ENCODE data around the gene C6orf47.

The C6orf47 gene

DNA sequence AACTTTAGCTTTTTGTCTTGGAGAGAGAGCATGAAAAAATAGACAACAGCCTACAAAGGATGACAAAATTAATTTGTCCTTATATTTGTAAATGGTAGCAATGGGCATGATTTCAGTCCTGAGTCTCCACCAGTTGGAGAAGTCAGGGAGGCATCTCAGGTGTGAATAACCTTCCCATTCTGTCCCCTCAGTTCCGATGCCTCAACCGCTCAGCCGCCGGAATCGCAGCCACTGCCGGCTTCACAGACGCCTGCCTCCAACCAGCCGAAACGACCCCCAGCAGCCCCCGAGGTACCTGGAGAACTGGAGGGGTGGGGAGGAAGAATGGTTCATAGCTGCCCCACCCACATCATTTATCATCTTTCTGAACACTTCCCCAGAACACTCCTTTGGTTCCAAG is 36.5 kb downstream of the C6orf47 start:
- H3K36me3 ChIP-seq (ENCODE audit: control insufficient read depth, insufficient read depth, low read length), result peaks cover 21% of the 10 kb centered on the region
- H3K4me3 ChIP-seq (ENCODE audit: low read length), result no peak overlapping the region
- no peak overlapping the region for H3K9ac ChIP-seq (ENCODE audit: low read length)
- no peaks in the 10 kb centered on the region for H3K9me3 ChIP-seq (ENCODE audit: control insufficient read depth, low read length)
- no peaks in the 10 kb centered on the region for H3K27me3 ChIP-seq (ENCODE audit: control insufficient read depth, insufficient read depth, low read length)
- peaks cover 19% of the 10 kb centered on the region for H3K4me1 ChIP-seq (ENCODE audit: control insufficient read depth, insufficient read depth, low read length)

DNA sequence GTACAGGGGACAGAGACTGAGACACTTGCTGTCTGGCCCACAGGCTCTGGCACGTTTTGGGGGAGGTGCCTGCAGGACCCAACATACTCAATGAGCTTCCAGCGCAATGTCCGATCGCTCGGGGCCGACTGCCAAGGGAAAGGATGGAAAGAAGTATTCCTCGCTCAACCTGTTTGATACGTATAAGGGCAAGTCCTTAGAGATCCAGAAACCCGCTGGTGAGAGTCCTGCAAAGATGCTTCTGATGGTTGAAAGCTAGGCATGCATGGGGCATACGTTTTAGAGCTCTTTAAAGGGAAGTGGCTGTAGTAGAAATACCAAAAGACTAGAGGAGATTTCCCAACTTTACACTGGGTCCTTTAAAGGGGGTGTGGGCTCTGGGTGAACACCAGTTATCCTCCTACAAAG is 37.9 kb downstream of the C6orf47 start:
- no peak overlapping the region for H3K4me3 ChIP-seq (ENCODE audit: low read length)
- no peaks in the 10 kb centered on the region for H3K9me3 ChIP-seq (ENCODE audit: control insufficient read depth, low read length)
- H3K9ac ChIP-seq (ENCODE audit: low read length), result peak overlapping the region; percentile 98
- peaks cover 19% of the 10 kb centered on the region for H3K4me1 ChIP-seq (ENCODE audit: control insufficient read depth, insufficient read depth, low read length)
- peaks cover 17% of the 10 kb centered on the region for H3K36me3 ChIP-seq (ENCODE audit: control insufficient read depth, insufficient read depth, low read length)
- no peaks in the 10 kb centered on the region for H3K27me3 ChIP-seq (ENCODE audit: control insufficient read depth, insufficient read depth, low read length)

DNA sequence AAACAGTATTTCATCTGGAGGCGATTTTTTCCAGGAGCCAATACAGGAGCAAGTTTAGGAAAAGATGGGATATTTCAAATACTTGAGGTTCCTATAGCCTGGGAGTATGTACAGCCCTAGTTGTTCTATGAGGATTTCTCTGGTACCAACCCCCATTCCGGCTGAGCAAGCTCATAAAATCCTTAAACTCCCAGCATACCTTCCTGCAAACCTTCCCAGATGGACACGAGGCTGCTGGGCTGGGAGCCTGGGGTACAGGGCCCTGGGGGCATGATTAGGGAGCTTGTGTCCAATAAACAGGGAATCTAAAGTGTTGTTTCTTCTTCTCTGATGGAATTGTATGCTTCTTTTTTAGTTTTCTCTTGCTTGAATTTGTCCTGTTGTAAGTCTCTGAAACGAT is 38.6 kb downstream of the C6orf47 start:
- Histone ChIP-seq H3K4me1 (ENCODE audit: control insufficient read depth, insufficient read depth, low read length) (peaks cover 19% of the 10 kb centered on the region), H3K4me3 (ENCODE audit: low read length) (peak overlapping the region; percentile 82), H3K9ac (ENCODE audit: low read length) (peak overlapping the region; percentile 98), H3K9me3 (ENCODE audit: control insufficient read depth, low read length) (no peaks in the 10 kb centered on the region), H3K36me3 (ENCODE audit: control insufficient read depth, insufficient read depth, low read length) (peaks cover 13% of the 10 kb centered on the region), H3K27me3 (ENCODE audit: control insufficient read depth, insufficient read depth, low read length) (no peaks in the 10 kb centered on the region)

DNA sequence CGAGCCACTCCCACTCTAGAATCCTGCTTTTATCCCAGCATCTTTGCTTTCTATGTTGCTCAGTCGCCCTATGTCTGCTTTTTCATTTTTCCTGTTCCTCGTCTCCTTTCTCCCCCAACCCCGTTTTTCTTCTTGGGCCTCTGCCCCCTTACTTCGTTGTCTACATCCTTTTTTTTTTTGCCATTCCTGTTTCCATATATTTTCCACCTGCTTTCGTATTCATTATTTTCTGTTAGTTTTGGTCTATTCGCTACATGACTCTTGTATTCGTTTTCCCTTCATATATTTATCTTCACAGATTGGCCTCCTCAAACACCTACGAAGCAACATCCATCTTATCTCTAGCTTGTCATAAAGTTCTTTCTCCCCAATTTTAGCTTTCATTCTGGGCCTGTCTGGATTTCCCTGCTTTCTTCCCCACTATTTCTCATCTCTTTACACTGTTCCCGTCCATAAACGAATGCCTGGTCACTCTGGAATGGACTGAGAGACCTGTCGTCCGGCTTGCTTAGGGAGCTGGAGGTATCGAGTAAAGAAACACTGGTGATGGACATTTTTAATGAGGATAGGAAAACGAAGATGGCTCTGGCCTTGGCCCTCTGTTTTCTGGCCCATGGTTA is 39.1 kb downstream of the C6orf47 start:
- Histone ChIP-seq H3K4me1 (ENCODE audit: control insufficient read depth, insufficient read depth, low read length) (peaks cover 19% of the 10 kb centered on the region), H3K4me3 (ENCODE audit: low read length) (peak overlapping the region; percentile 82), H3K27me3 (ENCODE audit: control insufficient read depth, insufficient read depth, low read length) (no peaks in the 10 kb centered on the region), H3K9me3 (ENCODE audit: control insufficient read depth, low read length) (no peaks in the 10 kb centered on the region), H3K36me3 (ENCODE audit: control insufficient read depth, insufficient read depth, low read length) (peaks cover 10% of the 10 kb centered on the region), H3K9ac (ENCODE audit: low read length) (peak overlapping the region; percentile 98)

DNA sequence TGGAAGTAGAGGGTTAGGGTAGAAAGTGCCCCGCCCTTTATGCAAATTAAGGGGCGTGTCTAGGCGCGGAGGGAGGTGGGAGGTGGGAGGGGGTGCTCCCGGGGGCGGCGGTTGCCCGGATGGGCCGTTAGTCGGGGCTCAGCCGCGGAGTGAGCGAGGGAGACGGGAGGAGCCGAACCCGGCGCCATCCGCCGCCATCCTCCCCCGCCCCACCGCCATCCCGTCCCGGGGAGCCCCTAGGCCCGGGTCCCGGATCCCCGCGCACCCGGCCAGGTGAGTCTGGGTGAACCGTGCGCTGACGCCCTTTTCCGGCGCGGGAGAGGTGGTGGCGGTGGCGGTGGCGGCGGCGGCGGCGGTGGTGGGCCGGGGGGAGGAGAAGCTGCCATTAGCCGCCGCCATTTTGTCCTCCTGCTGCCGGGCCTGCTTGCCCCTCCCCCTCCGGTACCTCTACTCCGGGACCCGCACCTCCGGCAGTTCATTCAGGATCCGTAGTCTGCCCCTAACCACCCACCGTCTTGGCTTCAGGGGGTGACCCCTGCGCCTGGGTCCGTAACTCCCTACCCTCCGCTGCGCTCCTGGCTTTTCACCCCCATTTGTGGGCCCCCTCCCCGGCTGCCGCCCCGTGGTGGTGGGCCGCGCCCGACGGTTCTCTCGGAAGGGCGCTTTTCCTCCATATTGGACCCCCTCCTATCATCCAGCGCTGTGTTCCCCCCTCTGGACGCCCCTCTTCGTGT is 39.8 kb downstream of the C6orf47 start, which contains the start of gene PRRC2A:
PRRC2A (plus strand) TSS at position 130 of the 734 bp plus-strand sequence. CDS start 2,075 bp downstream, outside the sequence.
- Histone ChIP-seq H3K27me3 (ENCODE audit: control insufficient read depth, insufficient read depth, low read length) (no peaks in the 10 kb centered on the region), H3K9ac (ENCODE audit: low read length) (peak within 1 kb of the TSS; percentile 98), H3K36me3 (ENCODE audit: control insufficient read depth, insufficient read depth, low read length) (peaks cover 8% of the 10 kb centered on the region), H3K4me3 (ENCODE audit: low read length) (peak within 1 kb of the TSS; percentile 82), H3K9me3 (ENCODE audit: control insufficient read depth, low read length) (no peaks in the 10 kb centered on the region), H3K4me1 (ENCODE audit: control insufficient read depth, insufficient read depth, low read length) (peaks cover 19% of the 10 kb centered on the region)

DNA sequence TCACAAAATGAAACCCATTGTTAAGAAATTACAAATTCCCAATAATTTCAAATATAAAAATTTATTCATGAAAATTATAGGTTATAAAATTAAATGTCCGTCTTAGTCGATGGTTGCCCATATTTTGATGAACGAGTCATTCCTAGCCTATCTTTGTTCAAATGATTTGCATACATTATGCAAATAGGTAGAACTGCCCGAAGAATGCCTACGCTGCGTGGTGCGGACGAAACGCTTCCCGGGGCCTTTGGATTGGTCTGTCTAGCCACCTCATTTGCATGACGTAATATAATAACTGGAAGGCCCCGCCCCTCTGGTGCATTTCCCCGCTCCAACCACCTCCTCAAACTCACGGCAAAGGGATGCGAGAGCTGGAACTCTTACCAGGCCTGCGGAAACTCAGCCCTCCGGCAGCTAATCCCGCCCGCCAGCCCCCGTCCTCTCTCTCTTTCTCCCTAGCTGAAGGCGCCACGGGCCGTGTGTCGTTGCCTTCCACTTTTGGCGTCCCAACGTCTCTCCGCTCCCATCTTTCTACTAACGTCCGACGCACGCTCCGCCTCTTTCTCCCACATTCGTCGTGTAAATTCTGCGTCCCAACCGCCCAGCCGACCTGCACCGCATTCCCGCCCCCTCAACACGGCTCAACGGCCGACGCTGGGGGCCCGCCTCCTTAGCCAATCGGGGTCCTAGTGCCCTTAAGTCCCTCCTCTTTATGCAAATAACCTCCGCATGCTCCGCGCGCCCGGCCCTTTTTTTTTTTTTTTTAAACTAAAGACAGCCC is 40.6 kb downstream of the C6orf47 start:
- peak overlapping the region; percentile 77 for H3K9ac ChIP-seq (ENCODE audit: low read length)
- H3K4me1 ChIP-seq (ENCODE audit: control insufficient read depth, insufficient read depth, low read length), result peaks cover 19% of the 10 kb centered on the region
- H3K4me3 ChIP-seq (ENCODE audit: low read length), result peak overlapping the region; percentile 67
- peaks cover under 1% of the 10 kb centered on the region for H3K36me3 ChIP-seq (ENCODE audit: control insufficient read depth, insufficient read depth, low read length)
- H3K9me3 ChIP-seq (ENCODE audit: control insufficient read depth, low read length), result no peaks in the 10 kb centered on the region
- H3K27me3 ChIP-seq (ENCODE audit: control insufficient read depth, insufficient read depth, low read length), result no peaks in the 10 kb centered on the region

DNA sequence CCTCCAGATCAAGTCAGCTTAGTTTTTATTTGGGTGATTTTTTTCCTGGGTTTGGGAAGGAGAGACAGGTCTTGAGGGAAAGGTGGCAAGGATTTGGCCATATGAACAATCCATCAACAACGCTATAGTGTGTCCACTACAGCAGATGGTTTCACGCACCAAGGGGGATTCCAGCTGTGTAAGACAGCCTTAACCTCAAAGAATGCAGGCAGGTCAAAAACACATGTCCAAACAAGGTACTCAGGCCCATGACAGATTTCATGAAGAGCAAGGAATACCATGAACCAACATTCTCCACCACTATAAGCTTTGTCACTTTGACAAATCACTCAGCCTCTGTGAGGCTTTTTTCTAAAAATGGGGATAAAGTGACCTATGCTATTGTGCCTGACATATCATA is 43.6 kb downstream of the C6orf47 start:
- Histone ChIP-seq H3K9me3 (ENCODE audit: control insufficient read depth, low read length) (no peaks in the 10 kb centered on the region), H3K4me3 (ENCODE audit: low read length) (no peak overlapping the region), H3K27me3 (ENCODE audit: control insufficient read depth, insufficient read depth, low read length) (no peaks in the 10 kb centered on the region), H3K9ac (ENCODE audit: low read length) (no peak overlapping the region), H3K4me1 (ENCODE audit: control insufficient read depth, insufficient read depth, low read length) (peaks cover 9% of the 10 kb centered on the region), H3K36me3 (ENCODE audit: control insufficient read depth, insufficient read depth, low read length) (no peaks in the 10 kb centered on the region)

DNA sequence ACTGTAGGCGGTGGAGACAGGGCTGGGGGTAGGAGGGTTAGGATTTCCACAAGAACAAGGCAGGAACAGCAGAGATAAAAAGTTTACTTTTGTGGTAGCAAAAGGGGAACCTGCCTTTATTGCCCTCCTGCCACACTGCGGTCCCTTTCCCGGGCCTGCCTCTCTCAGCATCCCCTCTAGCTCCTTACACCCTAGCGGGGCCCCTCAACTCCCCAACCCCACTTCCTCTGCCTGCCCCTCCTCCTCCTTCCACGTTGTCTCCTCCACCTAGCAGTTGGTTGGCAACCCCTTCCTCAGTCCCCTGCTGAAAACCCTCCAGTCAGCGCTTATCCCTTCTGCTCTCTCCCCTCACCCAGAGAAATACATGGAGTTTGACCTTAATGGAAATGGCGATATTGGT is 44.8 kb downstream of the C6orf47 start:
- Histone ChIP-seq H3K9me3 (ENCODE audit: control insufficient read depth, low read length) (no peaks in the 10 kb centered on the region), H3K9ac (ENCODE audit: low read length) (no peak overlapping the region), H3K4me3 (ENCODE audit: low read length) (no peak overlapping the region), H3K36me3 (ENCODE audit: control insufficient read depth, insufficient read depth, low read length) (no peaks in the 10 kb centered on the region), H3K4me1 (ENCODE audit: control insufficient read depth, insufficient read depth, low read length) (no peaks in the 10 kb centered on the region), H3K27me3 (ENCODE audit: control insufficient read depth, insufficient read depth, low read length) (no peaks in the 10 kb centered on the region)

DNA sequence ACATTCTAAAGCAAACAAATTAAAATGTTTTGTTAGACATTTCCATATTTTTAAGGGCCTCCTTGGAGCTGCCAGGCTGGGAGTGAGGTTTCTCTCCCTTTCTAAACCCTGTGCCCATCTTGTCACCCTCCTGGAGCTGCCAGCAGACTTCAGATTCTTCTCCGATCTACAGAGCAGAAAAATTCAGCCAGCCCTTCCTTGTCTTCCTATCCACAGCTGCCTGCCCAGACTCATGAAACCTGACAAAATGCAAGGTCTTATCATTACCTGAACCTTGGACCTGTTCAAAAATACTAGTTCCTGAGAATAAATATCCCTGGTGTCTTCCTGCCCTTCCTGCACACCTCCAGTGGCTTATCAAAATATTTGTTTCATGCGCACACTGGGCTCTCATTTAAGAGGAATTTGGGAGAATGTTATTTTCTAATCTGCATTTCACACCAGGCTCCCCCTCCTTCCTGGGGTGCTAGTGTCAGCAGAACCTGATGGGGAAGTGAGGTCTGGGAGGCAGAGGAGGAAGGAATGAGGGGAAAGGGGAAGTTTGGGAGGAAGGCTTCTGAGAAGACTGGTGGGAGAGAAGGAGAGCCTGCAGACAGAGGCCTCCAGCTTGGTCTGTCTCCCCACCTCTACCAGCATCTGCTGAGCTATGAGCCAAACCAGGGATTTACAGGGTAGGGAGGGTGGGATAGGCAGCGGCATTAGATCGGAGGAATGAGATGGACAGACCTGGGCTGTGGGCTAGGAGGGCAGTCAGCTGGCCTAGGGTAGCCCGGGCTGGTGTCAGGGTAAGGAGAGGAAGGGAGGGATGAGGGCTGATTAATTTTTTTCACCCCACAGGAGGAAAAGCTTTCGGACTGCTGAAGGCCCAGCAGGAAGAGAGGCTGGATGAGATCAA is 45.6 kb downstream of the C6orf47 start, which contains the start of gene AIF1:
AIF1 (plus strand) TSS at position 551 of the 895 bp plus-strand sequence; CDS start at position 647, 96 bp downstream.
- H3K4me1 ChIP-seq (ENCODE audit: control insufficient read depth, insufficient read depth, low read length), result no peaks in the 10 kb centered on the region
- H3K4me3 ChIP-seq (ENCODE audit: low read length), result no peak within 1 kb of the TSS
- no peaks in the 10 kb centered on the region for H3K9me3 ChIP-seq (ENCODE audit: control insufficient read depth, low read length)
- H3K9ac ChIP-seq (ENCODE audit: low read length), result peak within 1 kb of the TSS; percentile 34
- H3K36me3 ChIP-seq (ENCODE audit: control insufficient read depth, insufficient read depth, low read length), result no peaks in the 10 kb centered on the region
- H3K27me3 ChIP-seq (ENCODE audit: control insufficient read depth, insufficient read depth, low read length), result no peaks in the 10 kb centered on the region

DNA sequence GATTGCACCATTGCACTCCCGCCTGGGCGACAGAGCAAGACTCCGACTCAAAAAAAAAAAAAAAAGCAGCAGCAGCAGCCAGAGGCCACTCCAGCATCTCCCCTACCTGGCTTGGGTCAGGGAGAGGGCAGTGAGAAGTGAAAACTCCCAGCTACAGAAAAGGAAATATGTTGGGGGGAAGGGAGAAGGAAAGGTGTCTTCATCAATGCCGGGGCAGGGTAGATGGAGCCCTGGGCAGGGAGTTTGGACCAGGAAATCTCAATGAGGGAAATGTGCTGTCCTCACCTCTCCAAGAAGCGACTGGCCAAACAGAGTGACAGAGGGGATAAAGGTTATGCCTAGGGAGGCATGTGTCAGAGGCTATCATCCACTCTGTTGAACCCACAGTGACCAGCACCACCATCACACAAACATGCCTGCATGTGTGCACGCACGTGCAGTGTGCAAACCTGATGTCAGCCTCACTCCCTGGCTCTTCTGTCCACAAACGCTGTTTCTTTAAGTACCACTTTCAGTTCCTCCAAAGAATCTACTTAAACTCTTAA is 46.4 kb downstream of the C6orf47 start:
- no peaks in the 10 kb centered on the region for H3K36me3 ChIP-seq (ENCODE audit: control insufficient read depth, insufficient read depth, low read length)
- H3K4me1 ChIP-seq (ENCODE audit: control insufficient read depth, insufficient read depth, low read length), result no peaks in the 10 kb centered on the region
- H3K27me3 ChIP-seq (ENCODE audit: control insufficient read depth, insufficient read depth, low read length), result no peaks in the 10 kb centered on the region
- H3K4me3 ChIP-seq (ENCODE audit: low read length), result no peak overlapping the region
- no peak overlapping the region for H3K9ac ChIP-seq (ENCODE audit: low read length)
- no peaks in the 10 kb centered on the region for H3K9me3 ChIP-seq (ENCODE audit: control insufficient read depth, low read length)

DNA sequence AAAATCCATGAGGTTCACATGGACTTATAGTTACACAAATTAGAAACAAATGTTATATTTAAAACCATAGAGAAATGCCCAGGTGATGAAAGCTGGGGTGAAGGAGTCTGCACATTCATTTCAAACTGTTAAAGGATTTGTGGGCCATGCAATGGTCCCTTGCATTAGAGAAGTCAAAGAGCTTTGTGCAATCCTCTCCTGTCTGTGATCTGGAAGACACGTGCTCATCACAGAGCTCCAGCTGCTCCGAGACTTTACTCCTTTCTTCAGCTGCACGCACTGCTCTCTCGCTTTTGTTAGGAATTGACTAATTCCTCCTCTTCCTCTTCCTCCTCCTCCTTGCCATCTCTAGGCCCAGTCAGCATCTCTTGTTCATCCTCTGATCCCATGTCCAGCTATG is 49.6 kb downstream of the C6orf47 start:
- Histone ChIP-seq H3K27me3 (ENCODE audit: control insufficient read depth, insufficient read depth, low read length) (no peaks in the 10 kb centered on the region), H3K9ac (ENCODE audit: low read length) (no peak overlapping the region), H3K9me3 (ENCODE audit: control insufficient read depth, low read length) (no peaks in the 10 kb centered on the region), H3K36me3 (ENCODE audit: control insufficient read depth, insufficient read depth, low read length) (no peaks in the 10 kb centered on the region), H3K4me3 (ENCODE audit: low read length) (no peak overlapping the region), H3K4me1 (ENCODE audit: control insufficient read depth, insufficient read depth, low read length) (no peaks in the 10 kb centered on the region)

Data from mucosa of stomach (tissue), 1 donor.